ENCODE data around the gene SLC16A9. TPM values are rescaled to one million over a fixed set of nuclear protein-coding genes. Genes with fewer than 3 reads are reported as not detected.
"Not testable (repeated sequence)": the region's sequence is repeated elsewhere in the genome, so short reads cannot be mapped to it uniquely, and the experiment has no call there.

SLC16A9 gene
- 2.6 TPM for polyA plus RNA-seq
- long read RNA-seq, donor 1: 0 reads
- long read RNA-seq, donor 2: 0 reads
- long read RNA-seq, donor 3: 0 reads
- long read RNA-seq, donor 4, full-length matches to known transcripts: 1 of 1 reads
- long read RNA-seq, donor 4, partial matches to known transcripts: 0 of 1 reads
- long read RNA-seq, donor 4, other reads (novel, unspliced or antisense): 0 of 1 reads
- long read RNA-seq, donor 5, full-length matches to known transcripts: 1 of 1 reads
- long read RNA-seq, donor 5, partial matches to known transcripts: 0 of 1 reads
- long read RNA-seq, donor 5, other reads (novel, unspliced or antisense): 0 of 1 reads
- long read RNA-seq, donor 6, full-length matches to known transcripts: 1 of 1 reads
- long read RNA-seq, donor 6, partial matches to known transcripts: 0 of 1 reads
- long read RNA-seq, donor 6, other reads (novel, unspliced or antisense): 0 of 1 reads
- long read RNA-seq, donor 7, full-length matches to known transcripts: 2 of 2 reads
- long read RNA-seq, donor 7, partial matches to known transcripts: 0 of 2 reads
- long read RNA-seq, donor 7, other reads (novel, unspliced or antisense): 0 of 2 reads
- long read RNA-seq, donor 8: 0 reads
- long read RNA-seq, donor 9: 0 reads
- long read RNA-seq, donor 10: 0 reads
- long read RNA-seq, donor 11, full-length matches to known transcripts: 2 of 2 reads
- long read RNA-seq, donor 11, partial matches to known transcripts: 0 of 2 reads
- long read RNA-seq, donor 11, other reads (novel, unspliced or antisense): 0 of 2 reads

- Histone ChIP-seq H3K27me3 (ENCODE audit: control insufficient read depth, insufficient read depth, low read length) (peaks cover 31% of the 10 kb centered on the region), H3K36me3 (ENCODE audit: control insufficient read depth, insufficient read depth, low read length) (no peaks in the 10 kb centered on the region), H3K9me3 (ENCODE audit: control insufficient read depth, low read depth, low read length) (no peaks in the 10 kb centered on the region), H3K4me3 (ENCODE audit: low read length) (peak within 1 kb of the TSS; percentile 55), H3K4me1 (ENCODE audit: control insufficient read depth, insufficient read depth, low read length) (peaks cover 3% of the 10 kb centered on the region), H3K27ac (ENCODE audit: low read length) (no peak within 1 kb of the TSS)
- peak; percentile 49 to 72 for DNase-seq
- no CpG with 5 or more reads among the region's 68 CpGs for WGBS (ENCODE audit: insufficient coverage, low lambda C conversion rate)
These were observed at the start of gene SLC16A9 for GRCh38 chr10:59709395-59710125. TSS of gene SLC16A9 (minus strand) at chr10:59709850. CDS start at chr10:59684291, 25,559 bp downstream.

GRCh38 chr10:59757966-59758365 lies 48.3 kb upstream of the SLC16A9 start:
- 100% methylated on average over 1 of the region's 3 CpGs for WGBS (ENCODE audit: insufficient coverage, low lambda C conversion rate)
- no peak for DNase-seq

GRCh38 chr10:59754951-59755350 lies 45.3 kb upstream of the SLC16A9 start:
- no peaks in the 10 kb centered on the region for H3K27me3 ChIP-seq (ENCODE audit: control insufficient read depth, insufficient read depth, low read length)
- 100% methylated on average over 1 of the region's 4 CpGs for WGBS (ENCODE audit: insufficient coverage, low lambda C conversion rate)
- H3K27ac ChIP-seq (ENCODE audit: low read length): no peak overlapping the region
- no peak for DNase-seq
- H3K36me3 ChIP-seq (ENCODE audit: control insufficient read depth, insufficient read depth, low read length): no peaks in the 10 kb centered on the region
- no peaks in the 10 kb centered on the region for H3K4me1 ChIP-seq (ENCODE audit: control insufficient read depth, insufficient read depth, low read length)
- H3K4me3 ChIP-seq (ENCODE audit: low read length): no peak overlapping the region
- no peaks in the 10 kb centered on the region for H3K9me3 ChIP-seq (ENCODE audit: control insufficient read depth, low read depth, low read length)

More at GRCh38 chr10:59757966-59758365, 48.3 kb upstream of the SLC16A9 start:
- H3K9me3 ChIP-seq (ENCODE audit: control insufficient read depth, low read depth, low read length): no peaks in the 10 kb centered on the region
- H3K4me1 ChIP-seq (ENCODE audit: control insufficient read depth, insufficient read depth, low read length): no peaks in the 10 kb centered on the region
- no peak overlapping the region for H3K27ac ChIP-seq (ENCODE audit: low read length)
- H3K4me3 ChIP-seq (ENCODE audit: low read length): no peak overlapping the region
- no peaks in the 10 kb centered on the region for H3K36me3 ChIP-seq (ENCODE audit: control insufficient read depth, insufficient read depth, low read length)
- no peaks in the 10 kb centered on the region for H3K27me3 ChIP-seq (ENCODE audit: control insufficient read depth, insufficient read depth, low read length)

- Histone ChIP-seq H3K27me3 (ENCODE audit: control insufficient read depth, insufficient read depth, low read length) (no peaks in the 10 kb centered on the region), H3K4me1 (ENCODE audit: control insufficient read depth, insufficient read depth, low read length) (peaks cover 2% of the 10 kb centered on the region), H3K36me3 (ENCODE audit: control insufficient read depth, insufficient read depth, low read length) (no peaks in the 10 kb centered on the region), H3K27ac (ENCODE audit: low read length) (no peak within 1 kb of the TSS), H3K9me3 (ENCODE audit: control insufficient read depth, low read depth, low read length) (no peaks in the 10 kb centered on the region), H3K4me3 (ENCODE audit: low read length) (no peak within 1 kb of the TSS)
- no CpG with 5 or more reads among the region's 3 CpGs for WGBS (ENCODE audit: insufficient coverage, low lambda C conversion rate)
- DNase-seq: no peak
These were observed 43.6 kb upstream of the SLC16A9 start, which contains the start of gene MRLN for GRCh38 chr10:59753267-59753666. TSS of gene MRLN (minus strand) at chr10:59753455.

GRCh38 chr10:59752278-59752940 lies 42.8 kb upstream of the SLC16A9 start:
- Histone ChIP-seq H3K4me3 (ENCODE audit: low read length) (no peak overlapping the region), H3K9me3 (ENCODE audit: control insufficient read depth, low read depth, low read length) (no peaks in the 10 kb centered on the region), H3K4me1 (ENCODE audit: control insufficient read depth, insufficient read depth, low read length) (peaks cover 2% of the 10 kb centered on the region), H3K36me3 (ENCODE audit: control insufficient read depth, insufficient read depth, low read length) (no peaks in the 10 kb centered on the region), H3K27ac (ENCODE audit: low read length) (no peak overlapping the region), H3K27me3 (ENCODE audit: control insufficient read depth, insufficient read depth, low read length) (no peaks in the 10 kb centered on the region)
- WGBS (ENCODE audit: insufficient coverage, low lambda C conversion rate): no CpG with 5 or more reads among the region's 2 CpGs
- DNase-seq: no peak

GRCh38 chr10:59750155-59750945 lies 40.7 kb upstream of the SLC16A9 start:
- WGBS (ENCODE audit: insufficient coverage, low lambda C conversion rate): no CpG with 5 or more reads among the region's 12 CpGs
- Histone ChIP-seq H3K4me3 (ENCODE audit: low read length) (no peak overlapping the region), H3K27me3 (ENCODE audit: control insufficient read depth, insufficient read depth, low read length) (no peaks in the 10 kb centered on the region), H3K9me3 (ENCODE audit: control insufficient read depth, low read depth, low read length) (no peaks in the 10 kb centered on the region), H3K36me3 (ENCODE audit: control insufficient read depth, insufficient read depth, low read length) (no peaks in the 10 kb centered on the region), H3K27ac (ENCODE audit: low read length) (no peak overlapping the region), H3K4me1 (ENCODE audit: control insufficient read depth, insufficient read depth, low read length) (peaks cover 2% of the 10 kb centered on the region)
- DNase-seq: no peak

GRCh38 chr10:59748834-59749233 lies 39.2 kb upstream of the SLC16A9 start:
- H3K36me3 ChIP-seq (ENCODE audit: control insufficient read depth, insufficient read depth, low read length): no peaks in the 10 kb centered on the region
- DNase-seq: peak; percentile 38 to 79
- no CpG with 5 or more reads among the region's 1 CpG for WGBS (ENCODE audit: insufficient coverage, low lambda C conversion rate)
- H3K27me3 ChIP-seq (ENCODE audit: control insufficient read depth, insufficient read depth, low read length): no peaks in the 10 kb centered on the region
- H3K9me3 ChIP-seq (ENCODE audit: control insufficient read depth, low read depth, low read length): peaks cover 5% of the 10 kb centered on the region
- peak overlapping the region; percentile 22 for H3K27ac ChIP-seq (ENCODE audit: low read length)
- H3K4me3 ChIP-seq (ENCODE audit: low read length): no peak overlapping the region
- H3K4me1 ChIP-seq (ENCODE audit: control insufficient read depth, insufficient read depth, low read length): peaks cover 2% of the 10 kb centered on the region

GRCh38 chr10:59745163-59745650 lies 35.6 kb upstream of the SLC16A9 start:
- no peak for DNase-seq
- Histone ChIP-seq H3K9me3 (ENCODE audit: control insufficient read depth, low read depth, low read length) (peaks cover 11% of the 10 kb centered on the region), H3K4me1 (ENCODE audit: control insufficient read depth, insufficient read depth, low read length) (peaks cover 2% of the 10 kb centered on the region), H3K27ac (ENCODE audit: low read length) (no peak overlapping the region), H3K27me3 (ENCODE audit: control insufficient read depth, insufficient read depth, low read length) (no peaks in the 10 kb centered on the region), H3K4me3 (ENCODE audit: low read length) (no peak overlapping the region), H3K36me3 (ENCODE audit: control insufficient read depth, insufficient read depth, low read length) (no peaks in the 10 kb centered on the region)
- 20% methylated on average over 1 of the region's 2 CpGs for WGBS (ENCODE audit: insufficient coverage, low lambda C conversion rate)

GRCh38 chr10:59744762-59745161 lies 35.1 kb upstream of the SLC16A9 start:
- H3K4me1 ChIP-seq (ENCODE audit: control insufficient read depth, insufficient read depth, low read length); H3K36me3 ChIP-seq (ENCODE audit: control insufficient read depth, insufficient read depth, low read length); H3K27me3 ChIP-seq (ENCODE audit: control insufficient read depth, insufficient read depth, low read length); H3K27ac ChIP-seq (ENCODE audit: low read length); DNase-seq; H3K4me3 ChIP-seq (ENCODE audit: low read length): not testable (repeated sequence)
- peaks cover 11% of the 10 kb centered on the region for H3K9me3 ChIP-seq (ENCODE audit: control insufficient read depth, low read depth, low read length)
- no CpG with 5 or more reads among the region's 6 CpGs for WGBS (ENCODE audit: insufficient coverage, low lambda C conversion rate)
